Measurements from ENCODE around the gene C18orf63.

C18orf63 gene

DNA sequence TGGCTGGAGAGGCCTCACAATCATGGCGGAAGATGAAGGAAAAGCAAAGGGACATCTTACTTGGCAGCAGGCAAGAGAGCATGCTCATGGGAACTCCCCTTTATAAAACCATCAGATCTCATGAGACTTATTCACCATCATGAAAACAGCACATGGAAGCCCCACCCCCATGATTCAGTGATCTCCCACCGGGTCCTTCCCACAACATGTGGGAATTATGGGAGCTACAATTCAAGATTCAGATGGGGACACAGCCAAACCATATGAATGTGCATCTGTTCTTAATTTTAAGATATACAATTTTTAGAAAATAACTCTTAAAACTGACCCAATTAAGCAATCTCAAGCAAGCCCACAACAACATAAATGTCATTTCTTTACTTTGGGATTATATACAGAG is 12.6 kb downstream of the C18orf63 start:
- peak; percentile 32 for DNase-seq (ENCODE audit: low read depth)

DNA sequence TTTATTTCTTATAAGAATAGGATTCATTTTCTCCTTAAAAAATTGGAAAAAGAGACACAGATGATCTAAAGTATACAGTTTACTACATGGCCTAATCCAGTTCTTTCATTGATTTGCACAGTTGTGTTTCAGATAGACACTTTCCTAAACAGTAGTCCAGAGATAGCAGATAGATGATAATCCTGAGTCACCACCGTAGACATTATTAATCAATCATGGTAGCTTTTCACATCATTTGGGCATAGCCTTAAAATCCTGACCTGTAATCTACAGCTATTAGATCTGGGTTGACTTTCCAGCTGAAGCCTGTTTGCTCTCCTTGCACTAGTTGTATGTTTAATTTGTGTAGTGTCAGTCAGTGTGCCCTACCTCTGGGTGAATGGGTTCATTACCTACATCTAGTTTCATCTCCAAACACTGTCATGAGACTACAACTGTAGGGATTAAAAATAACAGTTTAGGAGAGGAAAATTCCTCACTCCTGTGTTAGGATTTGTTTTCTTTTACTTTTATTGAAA is 14.1 kb downstream of the C18orf63 start:
- no peak for DNase-seq (ENCODE audit: low read depth)

DNA sequence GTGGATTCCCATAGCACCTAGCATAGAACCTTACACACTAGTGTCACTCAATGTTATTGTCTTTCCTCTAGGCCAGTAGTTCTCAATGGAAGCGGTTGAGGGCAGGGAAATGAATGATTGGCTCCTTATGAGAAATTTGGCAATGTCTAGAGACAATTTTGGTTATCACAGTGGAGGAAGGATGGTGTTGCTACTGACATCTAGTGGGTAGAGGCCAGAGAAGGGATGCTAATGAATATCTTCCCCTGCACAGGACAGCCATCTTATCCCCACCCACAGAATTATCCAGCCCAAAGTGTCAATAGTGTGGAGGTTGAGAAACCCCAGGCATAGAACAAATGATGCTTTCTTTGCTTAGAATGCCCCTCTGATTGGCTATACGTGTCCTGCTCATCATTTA is 15.8 kb downstream of the C18orf63 start:
- peak; percentile 60 for DNase-seq (ENCODE audit: low read depth)

DNA sequence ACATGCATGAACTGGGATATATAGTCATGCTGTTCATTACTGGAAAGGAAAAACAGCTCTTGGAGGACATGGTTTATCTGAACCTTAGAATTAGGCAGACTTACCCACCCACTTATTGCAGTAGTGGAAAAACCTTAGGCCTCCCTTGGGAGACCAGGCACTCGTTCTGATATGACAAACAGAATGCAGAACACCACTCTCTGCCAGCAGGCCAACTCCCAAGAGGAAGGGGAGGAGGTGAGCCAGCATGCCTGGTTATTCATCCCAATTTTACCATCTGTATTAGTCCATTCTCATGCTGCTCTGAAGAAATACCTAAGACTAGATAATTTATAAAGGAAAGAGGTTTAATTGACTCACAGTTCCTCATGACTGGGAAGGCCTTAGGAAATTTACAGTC is 17.5 kb downstream of the C18orf63 start:
- DNase-seq (ENCODE audit: low read depth) = no peak

DNA sequence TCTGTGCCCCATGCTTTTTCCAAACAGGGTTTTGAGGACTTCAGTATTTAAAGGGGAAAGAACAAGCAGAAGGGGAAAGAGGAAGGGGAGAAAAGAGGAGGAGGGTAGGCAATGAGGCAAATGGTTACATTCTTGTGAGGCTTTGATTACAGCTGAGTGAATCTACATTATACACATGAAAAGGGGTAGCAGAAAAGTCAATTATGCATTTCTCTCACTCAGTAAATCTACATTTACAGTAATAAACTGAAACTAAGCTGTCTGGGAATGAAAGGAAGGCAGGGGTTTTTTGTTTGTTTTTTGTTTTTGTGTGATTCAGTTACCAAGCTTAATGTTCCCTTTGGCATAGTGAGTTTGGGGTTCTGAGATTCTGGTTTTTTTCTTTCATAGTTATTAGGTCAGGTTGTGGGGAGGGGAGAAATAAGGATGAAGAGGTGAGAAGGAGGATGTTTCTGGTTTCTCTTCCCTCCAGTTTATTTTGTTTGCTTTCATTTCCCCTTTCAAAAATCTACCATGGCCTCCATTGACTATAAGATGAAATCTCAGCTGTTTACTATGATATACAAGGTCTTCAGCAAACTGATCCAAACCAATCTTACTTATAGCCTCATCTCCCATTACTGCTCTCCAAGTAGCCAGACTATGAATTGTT is 18.7 kb downstream of the C18orf63 start:
- DNase-seq (ENCODE audit: low read depth) = no peak

DNA sequence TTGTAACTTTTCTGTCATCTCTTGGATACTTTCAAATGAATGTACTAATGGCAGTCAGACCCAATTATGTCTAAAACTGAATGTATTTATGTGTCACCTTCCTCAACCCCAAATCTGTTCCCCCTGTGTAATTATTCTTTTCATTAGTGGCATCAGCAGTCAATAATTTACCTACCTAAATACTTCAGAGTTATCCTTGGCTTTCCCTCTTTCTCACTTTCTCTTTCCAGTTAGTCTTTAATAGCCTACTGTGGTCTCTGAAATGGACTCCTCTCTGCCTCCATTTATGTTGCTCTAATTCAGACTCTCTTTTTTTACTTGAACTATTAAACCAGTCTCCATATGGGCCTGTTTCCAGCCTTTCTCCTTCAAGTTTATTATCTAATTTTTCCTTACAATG is 21.0 kb downstream of the C18orf63 start:
- DNase-seq (ENCODE audit: low read depth) = no peak

DNA sequence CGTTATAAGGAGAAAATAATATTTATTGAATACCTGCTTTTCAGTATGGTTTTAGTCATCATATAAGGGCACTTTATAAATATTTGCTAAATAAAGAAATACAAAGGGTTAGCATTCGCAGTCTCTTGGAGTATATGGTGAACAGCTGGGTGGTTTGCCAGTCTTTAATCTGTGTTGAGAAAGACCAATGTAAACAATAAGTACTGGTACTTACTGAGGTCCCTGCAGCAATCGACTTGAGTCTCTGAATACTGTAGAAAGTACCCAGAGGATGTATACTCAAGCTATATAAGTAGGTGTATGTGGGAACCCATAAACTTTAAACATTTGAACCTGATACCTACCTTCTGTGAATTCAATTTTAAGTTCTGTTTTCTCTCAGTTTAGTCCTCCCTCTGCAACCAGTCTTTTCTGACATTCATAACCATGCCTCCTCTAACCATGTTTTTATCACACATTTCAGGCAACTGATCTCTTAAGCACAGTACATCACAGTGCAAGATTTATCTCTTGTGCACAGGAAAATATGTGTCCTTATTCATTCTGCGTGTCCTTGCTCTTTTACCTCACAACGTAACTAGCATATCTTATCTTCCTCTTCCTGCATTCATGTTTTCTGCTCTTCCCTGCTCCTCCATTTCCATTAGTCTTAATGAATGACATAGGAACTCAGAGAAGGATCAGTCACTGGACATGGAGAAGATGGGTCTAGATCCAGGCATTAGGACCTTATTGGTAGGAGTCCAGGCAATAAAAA is 21.7 kb downstream of the C18orf63 start:
- DNase-seq (ENCODE audit: low read depth) = no peak

DNA sequence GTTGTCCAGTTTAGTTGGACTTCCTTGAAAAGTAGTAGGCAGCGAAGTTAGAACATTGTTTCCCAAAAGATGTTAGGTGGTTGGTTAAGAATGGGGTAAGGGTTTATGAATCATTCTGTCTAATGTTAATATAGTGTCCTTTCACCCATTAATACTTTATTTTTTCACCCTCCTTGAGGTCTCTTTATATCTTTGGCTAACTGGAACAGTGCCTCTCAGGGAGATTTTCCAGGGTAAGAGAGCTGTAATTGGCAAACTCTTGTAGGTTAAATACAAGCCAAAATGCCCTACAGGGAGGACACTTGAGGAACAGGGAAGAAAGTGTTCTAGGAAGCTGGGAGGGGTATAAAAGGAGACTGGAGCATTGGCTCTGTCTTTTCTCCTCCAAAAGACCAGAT is 22.3 kb downstream of the C18orf63 start:
- DNase-seq (ENCODE audit: low read depth) = no peak

DNA sequence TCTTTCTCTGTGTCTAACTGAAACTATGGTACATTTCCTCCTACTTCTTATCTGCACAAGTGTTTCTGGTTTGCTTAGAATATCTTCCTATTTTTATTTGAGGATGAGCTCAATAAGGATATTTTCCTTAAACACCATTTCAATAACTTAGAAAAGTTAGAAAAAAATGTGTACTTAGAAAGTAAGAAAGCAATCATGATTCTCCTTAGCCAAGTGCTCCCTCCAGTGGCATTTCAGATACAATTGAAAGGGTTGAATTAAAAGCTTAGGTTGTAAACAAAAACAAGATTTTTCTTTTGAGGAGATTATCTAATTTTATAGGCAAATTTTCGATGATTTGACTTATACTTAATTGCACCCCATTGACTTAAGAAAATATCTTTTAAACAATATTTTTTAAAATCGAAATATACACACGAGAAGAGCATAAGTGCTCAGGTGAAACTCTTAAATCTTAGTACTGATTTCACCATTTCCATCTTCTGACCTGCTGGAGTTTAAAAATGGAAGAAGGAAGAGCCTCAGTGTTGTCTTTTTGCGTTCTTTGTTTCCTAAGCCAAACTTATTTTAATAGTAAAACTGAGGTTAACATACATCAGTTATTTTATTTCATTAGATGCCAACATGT is 26.9 kb downstream of the C18orf63 start:
- DNase-seq (ENCODE audit: low read depth) = peak; percentile 71

DNA sequence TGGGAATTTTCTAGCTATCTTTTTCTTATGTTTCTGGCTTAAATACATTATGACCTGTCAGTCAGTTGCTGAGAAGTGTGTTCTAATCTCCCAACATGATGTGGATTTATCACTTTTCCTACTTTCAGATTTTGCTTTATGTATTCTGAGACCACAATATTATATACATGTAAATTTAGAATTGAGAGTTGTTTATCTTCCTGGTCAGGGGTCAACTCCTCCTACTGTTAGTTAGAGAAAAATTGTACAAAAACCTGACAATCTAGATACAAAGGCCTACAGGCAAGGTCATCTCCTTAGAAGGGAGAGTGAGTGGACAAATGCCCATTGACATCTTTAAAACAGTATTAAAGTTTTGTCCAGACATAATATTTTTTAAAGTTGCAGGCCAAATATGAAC is 30.6 kb downstream of the C18orf63 start:
- no peak for DNase-seq (ENCODE audit: low read depth)

DNA sequence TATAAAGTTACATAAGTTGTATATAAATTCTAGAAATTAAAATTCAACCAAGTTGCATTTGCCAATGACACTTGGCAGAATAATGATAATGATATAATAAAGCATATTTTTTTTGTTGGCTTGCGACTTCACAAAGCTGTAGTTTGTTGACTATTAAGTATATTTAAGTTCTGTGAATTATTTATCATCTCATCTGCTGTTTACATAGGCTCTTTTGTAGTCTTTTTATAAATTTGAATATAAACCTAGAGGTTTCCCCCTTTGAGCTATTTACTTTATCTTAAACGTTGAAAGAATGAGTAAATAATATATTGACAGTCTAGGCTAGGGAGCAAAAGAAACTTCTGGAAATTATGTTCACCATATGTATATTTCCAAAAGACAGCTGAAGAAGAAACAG is 32.9 kb downstream of the C18orf63 start:
- DNase-seq (ENCODE audit: low read depth) = no peak

DNA sequence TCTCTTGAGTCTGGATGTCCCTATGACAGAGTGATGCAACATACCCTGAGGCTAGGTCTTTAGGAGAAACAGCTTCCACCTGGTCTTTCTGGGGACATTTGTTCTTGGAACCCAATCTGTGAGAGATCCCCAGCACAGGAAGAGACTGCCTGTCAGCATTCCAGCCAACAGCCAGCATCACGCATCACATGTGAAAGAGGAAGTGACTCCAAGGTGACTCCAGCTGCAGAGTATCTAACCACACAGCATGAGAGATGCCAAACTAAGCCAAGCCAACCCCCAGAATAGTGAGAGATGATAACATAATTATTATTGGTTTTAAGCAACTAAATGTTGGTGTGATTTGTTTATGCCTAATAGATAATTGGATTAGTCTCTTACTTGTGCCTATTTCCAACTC is 35.7 kb downstream of the C18orf63 start:
- DNase-seq (ENCODE audit: low read depth) = no peak

DNA sequence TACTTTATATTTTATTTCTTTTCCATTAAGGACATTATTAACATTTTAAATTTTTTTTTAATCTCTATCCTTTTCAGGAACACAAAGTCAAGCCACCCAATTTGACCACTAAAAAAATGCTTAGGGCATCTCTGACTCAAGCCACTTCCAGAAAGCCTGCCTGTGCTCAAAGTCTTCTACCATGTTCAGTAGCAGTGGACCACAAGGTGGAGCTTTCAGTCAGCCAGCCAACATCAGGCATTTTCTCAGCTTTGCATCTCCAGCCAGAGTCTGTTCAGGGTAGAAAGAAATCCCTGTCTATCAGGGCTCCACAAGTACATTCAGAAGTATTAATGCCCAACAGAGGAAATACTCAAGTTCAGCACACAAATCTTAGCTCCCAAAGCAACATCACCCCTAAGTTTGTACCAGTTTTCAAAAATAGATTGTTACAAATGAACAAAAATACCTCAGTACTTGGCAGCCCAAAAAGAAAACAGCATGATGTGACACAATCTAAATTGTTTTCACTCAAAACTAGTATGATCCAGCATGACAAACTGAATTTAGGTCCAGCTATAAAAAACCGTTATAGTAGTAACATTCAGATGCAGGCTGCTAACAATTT is 37.6 kb downstream of the C18orf63 start:
- DNase-seq (ENCODE audit: low read depth) = peak; percentile 62

DNA sequence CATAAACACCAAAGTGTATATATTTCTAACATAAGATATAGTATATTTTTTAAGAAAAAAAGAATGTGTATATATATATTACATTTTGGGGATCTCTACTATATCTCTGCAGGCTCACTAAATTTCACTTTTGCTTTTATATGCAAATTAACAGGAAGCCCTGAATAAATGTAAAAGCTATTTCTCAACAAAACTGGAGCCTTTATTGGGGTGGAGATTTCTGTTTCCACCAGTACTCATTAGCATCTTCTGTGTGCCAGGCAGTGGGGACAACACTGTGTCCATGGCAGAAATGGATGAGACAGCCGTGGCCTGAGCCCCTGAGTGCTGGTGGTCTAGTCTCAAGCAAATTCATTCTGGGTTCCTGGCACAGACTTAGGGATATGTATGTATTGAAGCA is 41.3 kb downstream of the C18orf63 start:
- no peak for DNase-seq (ENCODE audit: low read depth)

DNA sequence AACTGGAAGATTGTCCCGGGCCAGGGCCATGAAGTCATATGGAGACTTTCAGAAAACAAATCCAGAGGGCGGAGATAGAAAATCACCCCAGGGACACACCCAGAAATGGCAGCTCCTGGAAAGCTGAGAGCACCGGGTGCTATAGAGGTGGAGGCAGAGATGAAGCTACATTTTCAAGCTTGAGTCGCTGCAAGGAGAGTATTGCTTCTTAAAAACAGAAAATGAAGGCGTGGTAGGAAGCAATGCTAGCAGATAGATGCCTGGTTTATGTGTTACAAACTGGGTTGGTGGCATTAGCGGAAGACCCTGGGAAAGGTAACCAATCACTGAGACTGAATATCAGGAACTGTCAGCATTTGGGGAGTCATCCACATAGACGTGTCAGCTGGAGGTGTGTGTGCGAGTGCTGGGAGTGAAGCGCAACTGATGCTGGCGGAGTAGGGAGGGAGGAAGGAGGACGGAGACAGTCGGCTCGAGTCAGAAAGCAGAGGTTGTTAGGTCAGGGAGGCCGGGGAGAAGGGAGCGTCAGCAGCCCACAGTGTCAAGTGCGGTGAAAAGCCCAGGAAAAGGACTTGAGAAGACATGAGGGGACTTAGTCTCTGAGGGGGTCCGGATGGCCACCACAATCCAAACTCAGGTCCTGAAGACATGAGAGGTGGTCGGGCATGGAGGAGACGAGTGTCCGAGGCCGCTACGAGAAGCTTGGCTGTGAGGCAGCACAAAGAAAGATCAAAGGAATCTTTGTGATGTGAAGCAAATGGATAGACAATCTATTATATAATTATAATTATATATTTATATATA is 45.4 kb downstream of the C18orf63 start:
- DNase-seq (ENCODE audit: low read depth) = no peak

DNA sequence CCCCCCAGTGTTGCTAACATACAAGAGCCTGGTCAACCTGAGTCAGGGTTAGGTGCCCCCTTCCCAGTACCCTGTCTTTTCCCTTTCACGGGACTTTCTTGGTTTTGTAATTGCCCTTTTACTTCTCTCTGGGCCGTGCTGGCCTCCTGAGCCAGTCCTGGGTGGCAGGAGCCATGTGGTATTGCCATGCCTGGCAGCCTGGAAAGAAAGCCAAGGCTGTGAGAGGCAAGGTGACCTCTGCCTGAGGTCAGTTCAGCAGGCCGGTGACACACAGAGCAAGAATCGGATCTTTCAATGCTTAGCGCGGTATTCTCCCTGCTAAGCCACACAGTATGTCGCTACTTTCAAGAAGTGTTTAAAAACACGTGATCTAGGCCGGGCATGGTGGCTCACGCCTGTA is 52.3 kb downstream of the C18orf63 start:
- no peak for DNase-seq (ENCODE audit: low read depth)

DNA sequence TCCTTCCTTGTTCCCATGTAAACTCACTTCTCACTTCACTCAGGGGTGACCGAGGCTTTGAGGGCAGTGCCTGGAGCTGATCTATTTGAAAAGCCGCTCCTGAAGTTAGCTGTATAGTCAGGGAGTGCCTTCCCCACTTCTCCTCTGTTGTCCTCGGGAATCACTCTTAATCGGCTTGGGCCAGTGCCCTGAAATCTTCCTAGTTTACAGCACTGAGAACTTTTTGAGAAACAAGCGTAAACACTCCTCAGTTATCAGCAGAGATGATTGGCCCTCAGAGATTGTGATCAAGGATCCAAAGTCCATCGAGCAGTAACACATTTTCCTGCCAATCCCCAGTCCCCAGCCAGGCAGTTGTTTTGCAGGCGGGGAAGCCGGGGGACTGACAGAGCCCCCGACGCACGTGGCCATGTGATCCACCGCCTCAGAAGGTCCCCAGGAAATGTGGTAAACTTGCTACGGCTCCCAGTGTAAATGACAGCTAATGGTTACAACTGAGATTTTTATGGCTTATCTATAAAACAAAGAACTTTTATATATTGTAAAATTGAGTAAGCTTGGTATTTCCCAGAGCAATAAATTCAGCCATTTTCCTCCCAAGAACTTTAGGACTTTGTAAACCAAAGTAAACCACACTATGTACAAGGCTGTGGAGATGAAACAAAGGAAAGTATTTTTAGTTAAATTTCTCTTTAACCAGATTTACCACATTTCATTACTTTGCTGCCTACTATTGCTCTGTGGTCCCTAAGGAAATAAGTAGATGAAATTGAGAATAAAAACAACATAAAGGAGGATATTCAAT is 53.5 kb downstream of the C18orf63 start:
- DNase-seq (ENCODE audit: low read depth) = no peak

DNA sequence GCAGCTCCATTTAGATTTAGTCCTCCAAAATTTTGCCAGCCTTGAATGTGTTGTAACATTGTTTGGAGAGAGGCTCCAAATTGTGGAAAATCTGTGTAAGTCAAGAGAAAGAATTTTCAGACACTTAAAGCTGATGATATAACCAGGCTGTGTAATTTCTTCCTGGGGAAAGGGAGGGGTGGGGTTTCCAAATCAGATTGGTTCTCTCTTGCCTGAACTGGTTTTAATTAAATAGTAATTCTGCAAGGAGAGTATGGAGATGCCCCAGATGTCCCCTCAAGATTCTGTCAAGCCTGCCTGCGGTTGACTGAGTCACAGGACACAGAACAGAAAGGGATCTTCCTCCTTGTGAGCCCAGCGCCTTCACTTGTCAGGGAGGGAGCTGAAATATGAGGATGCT is 54.5 kb downstream of the C18orf63 start:
- DNase-seq (ENCODE audit: low read depth) = no peak

DNA sequence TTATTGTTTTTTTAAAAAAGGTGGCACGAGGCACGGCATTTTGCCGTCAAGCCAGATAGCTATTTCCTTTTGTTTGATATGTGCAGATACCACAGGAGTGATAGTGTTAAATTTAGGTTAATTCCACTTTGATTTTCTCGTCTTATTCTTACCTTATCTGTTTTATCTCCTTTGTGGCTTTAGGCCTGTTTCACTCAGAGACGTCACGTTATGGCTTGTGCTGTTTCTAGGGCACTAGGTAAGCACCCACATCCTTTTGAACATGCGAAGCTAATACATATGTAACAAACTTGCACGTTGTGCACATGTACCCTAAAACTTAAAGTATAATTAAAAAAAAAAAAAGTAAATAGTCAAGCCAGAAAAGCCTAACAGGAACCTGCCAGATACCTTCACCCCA is 57.8 kb downstream of the C18orf63 start:
- no peak for DNase-seq (ENCODE audit: low read depth)

DNA sequence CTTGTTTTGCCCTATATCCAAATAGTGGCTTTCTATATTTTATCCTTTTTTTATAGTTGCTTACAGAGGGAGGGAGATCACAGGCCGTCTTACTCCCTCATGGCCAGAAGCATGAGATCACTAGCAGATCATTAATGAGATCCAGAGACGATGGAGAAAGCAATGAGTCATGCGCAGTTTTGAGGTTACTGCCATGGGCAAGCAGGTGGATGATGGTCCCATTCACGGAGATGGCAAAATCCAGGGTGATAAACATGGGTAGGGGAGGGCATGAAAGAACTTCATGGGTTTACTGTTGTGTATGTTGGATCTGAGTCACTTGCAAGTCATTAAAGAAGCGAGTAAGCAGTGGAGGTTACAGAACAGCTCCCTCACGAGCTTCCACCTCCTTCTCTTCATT is 60.4 kb downstream of the C18orf63 start:
- no peak for DNase-seq (ENCODE audit: low read depth)

DNA sequence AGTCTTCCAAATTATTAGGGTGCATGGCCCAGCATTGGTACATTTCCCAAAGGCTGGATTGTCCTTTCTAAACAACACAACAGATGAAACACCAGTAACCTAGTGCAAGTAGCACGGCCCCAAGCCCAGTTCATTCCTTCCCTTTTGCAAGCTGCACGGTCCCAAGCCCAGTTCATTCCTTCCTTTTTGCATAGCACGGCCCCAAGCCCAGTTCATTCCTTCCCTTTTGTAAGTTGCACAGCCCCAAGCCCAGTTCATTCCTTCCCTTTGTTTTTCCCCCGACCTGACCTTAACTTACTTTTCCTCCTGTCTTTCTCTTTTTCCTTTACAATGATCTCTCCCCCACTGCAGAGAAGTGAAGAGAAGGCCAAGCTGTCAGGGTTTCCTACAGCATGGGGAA is 60.9 kb downstream of the C18orf63 start:
- no peak for DNase-seq (ENCODE audit: low read depth)

Measured in fibroblast of the conjunctiva (primary cell).